BE2C (cell line): ENCODE results near the gene FAAH.

Source experiments
- DNase-seq: peaks from one replicate; pipeline ENCODE4 v3.0.0-alpha.2; 2020
- H3K27me3 ChIP-seq: fragments of 250-450 bp; sonication (Bioruptor Pico); 2 replicates; pipeline ENCODE4 v1.5.1; 2020; ENCODE audit warnings: mild to moderate bottlenecking
- H3K36me3 ChIP-seq: fragments of 250-450 bp; sonication (Bioruptor Pico); 2 replicates; pipeline ENCODE4 v1.5.1; 2020; ENCODE audit warnings: mild to moderate bottlenecking
- H3K4me1 ChIP-seq: fragments of 250-450 bp; sonication (Bioruptor Pico); 2 replicates; pipeline ENCODE4 v1.5.1; 2020
- H3K4me3 ChIP-seq: 2 replicates; pipeline ENCODE4 v1.5.1; 2011; ENCODE audit warnings: low read depth, low read length
- H3K9me3 ChIP-seq: fragments of 250-450 bp; sonication (Bioruptor Pico); 2 replicates; pipeline ENCODE4 v1.5.1; 2020
- CTCF ChIP-seq: IDR thresholded peaks from 2 replicates; pipeline ENCODE4 v1.5.1; 2012; ENCODE audit warnings: mild to moderate bottlenecking, low read depth, low read length

Gene FAAH

GRCh38 chr1:46452931-46453325, 58.8 kb downstream of the FAAH start:
- Histone ChIP-seq H3K27me3 (peaks cover 19% of the 10 kb centered on the region), H3K36me3 (no peaks in the 10 kb centered on the region), H3K4me3 (no peak overlapping the region), H3K9me3 (no peaks in the 10 kb centered on the region), H3K4me1 (no peaks in the 10 kb centered on the region)
- no peak for DNase-seq
- TF ChIP-seq CTCF = no peak

- Histone ChIP-seq H3K9me3 (no peaks in the 10 kb centered on the region), H3K36me3 (no peaks in the 10 kb centered on the region), H3K4me1 (no peaks in the 10 kb centered on the region), H3K4me3 (no peak overlapping the region), H3K27me3 (peaks cover 14% of the 10 kb centered on the region)
- no peak for TF ChIP-seq CTCF
- DNase-seq = no peak
These were observed 59.3 kb downstream of the FAAH start for GRCh38 chr1:46453449-46453848.

- no peaks in the 10 kb centered on the region for H3K27me3 ChIP-seq
- DNase-seq = no peak
- H3K9me3 ChIP-seq = no peaks in the 10 kb centered on the region
- H3K4me1 ChIP-seq = no peaks in the 10 kb centered on the region
- no peak overlapping the region for H3K4me3 ChIP-seq
- H3K36me3 ChIP-seq = no peaks in the 10 kb centered on the region
- no peak for TF ChIP-seq CTCF
These were observed 61.8 kb downstream of the FAAH start for GRCh38 chr1:46455951-46456350.

GRCh38 chr1:46456411-46456963, 62.4 kb downstream of the FAAH start:
- no peaks in the 10 kb centered on the region for H3K36me3 ChIP-seq
- no peaks in the 10 kb centered on the region for H3K9me3 ChIP-seq
- TF ChIP-seq CTCF = no peak
- no peak overlapping the region for H3K4me3 ChIP-seq
- H3K4me1 ChIP-seq = no peaks in the 10 kb centered on the region
- DNase-seq = no peak
- H3K27me3 ChIP-seq = no peaks in the 10 kb centered on the region

- no peak for TF ChIP-seq CTCF
- Histone ChIP-seq H3K4me3 (no peak overlapping the region), H3K36me3 (no peaks in the 10 kb centered on the region), H3K4me1 (no peaks in the 10 kb centered on the region), H3K27me3 (no peaks in the 10 kb centered on the region), H3K9me3 (no peaks in the 10 kb centered on the region)
- DNase-seq = no peak
These were observed 63.1 kb downstream of the FAAH start for GRCh38 chr1:46457178-46457577.

- Histone ChIP-seq H3K4me3 (no peak overlapping the region), H3K4me1 (no peaks in the 10 kb centered on the region), H3K9me3 (no peaks in the 10 kb centered on the region), H3K36me3 (no peaks in the 10 kb centered on the region), H3K27me3 (no peaks in the 10 kb centered on the region)
- TF ChIP-seq CTCF = no peak
- DNase-seq = no peak
These were observed 64.1 kb downstream of the FAAH start for GRCh38 chr1:46458190-46458589.
